WTC11 (cell line): Measurements from ENCODE around the gene CLDN6. TPM values are rescaled to one million over a fixed set of nuclear protein-coding genes. Genes with fewer than 3 reads are reported as not detected.
A peak's percentile ranks its signal among the peaks of the same experiment; 100 is the strongest.

Experiments used
- ATF6 ChIP-seq: sonication (generic); formaldehyde crosslinking; IDR thresholded peaks from 2 replicates; pipeline ENCODE4 v1.8.1; 2023; ENCODE audit warnings: mild to moderate bottlenecking, missing genetic modification reagents
- E2F5 ChIP-seq: sonication (generic); formaldehyde crosslinking; IDR thresholded peaks from 2 replicates; pipeline ENCODE4 v1.8.1; 2022; ENCODE audit warnings: mild to moderate bottlenecking, moderate library complexity, missing genetic modification reagents
- ESRRA ChIP-seq: sonication (generic); formaldehyde crosslinking; IDR thresholded peaks from 2 replicates; pipeline ENCODE4 v1.8.1; 2022; ENCODE audit warnings: mild to moderate bottlenecking, missing genetic modification reagents, borderline replicate concordance
- ETV6 ChIP-seq: sonication (generic); formaldehyde crosslinking; IDR thresholded peaks from 2 replicates; pipeline ENCODE4 v1.8.1; 2022; ENCODE audit warnings: mild to moderate bottlenecking, missing genetic modification reagents
- FOXP1 ChIP-seq: sonication (generic); formaldehyde crosslinking; IDR thresholded peaks from 2 replicates; pipeline ENCODE4 v1.8.0; 2022; ENCODE audit warnings: missing genetic modification reagents, mild to moderate bottlenecking, moderate library complexity, borderline replicate concordance
- JAZF1 ChIP-seq: fragments of 250-450 bp; sonication (Bioruptor Pico); IDR thresholded peaks from 2 replicates; pipeline ENCODE4 v1.9.0; 2021; ENCODE audit warnings: moderate library complexity, mild to moderate bottlenecking, inconsistent platforms
- JUN ChIP-seq: sonication (generic); formaldehyde crosslinking; IDR thresholded peaks from 2 replicates; pipeline ENCODE4 v1.8.0; 2023; ENCODE audit warnings: mild to moderate bottlenecking, missing genetic modification reagents
- MYBL2 ChIP-seq: sonication (generic); formaldehyde crosslinking; IDR thresholded peaks from 2 replicates; pipeline ENCODE4 v1.8.1; 2023; ENCODE audit warnings: mild to moderate bottlenecking, moderate library complexity, missing genetic modification reagents
- NFYB ChIP-seq: sonication (generic); formaldehyde crosslinking; conservative IDR thresholded peaks from 2 replicates; pipeline ENCODE4 v1.8.0; 2022; ENCODE audit warnings: low read depth, missing genetic modification reagents
- NR2C2 ChIP-seq: sonication (generic); formaldehyde crosslinking; IDR thresholded peaks from 2 replicates; pipeline ENCODE4 v1.8.0; 2022; ENCODE audit warnings: mild to moderate bottlenecking, missing genetic modification reagents
- RORB ChIP-seq: fragments of 250-450 bp; sonication (Bioruptor Pico); IDR thresholded peaks from 2 replicates; pipeline ENCODE4 v1.9.0; 2021; ENCODE audit warnings: mild to moderate bottlenecking
- TCF7 ChIP-seq: sonication (generic); formaldehyde crosslinking; IDR thresholded peaks from 2 replicates; pipeline ENCODE4 v1.8.0; 2022; ENCODE audit warnings: mild to moderate bottlenecking, low read depth, missing genetic modification reagents, moderate library complexity
- TEAD1 ChIP-seq: sonication (generic); formaldehyde crosslinking; IDR thresholded peaks from 2 replicates; pipeline ENCODE4 v1.8.0; 2022; ENCODE audit warnings: mild to moderate bottlenecking, missing genetic modification reagents
- ZBTB21 ChIP-seq: sonication (generic); formaldehyde crosslinking; IDR thresholded peaks from 2 replicates; pipeline ENCODE4 v1.8.1; 2023; ENCODE audit warnings: mild to moderate bottlenecking, missing genetic modification reagents, borderline replicate concordance
- ZMAT4 ChIP-seq: fragments of 250-450 bp; sonication (Bioruptor Pico); IDR thresholded peaks from 2 replicates; pipeline ENCODE4 v1.9.0; 2021; ENCODE audit warnings: mild to moderate bottlenecking
- ZNF121 ChIP-seq: sonication (generic); formaldehyde crosslinking; IDR thresholded peaks from 2 replicates; pipeline ENCODE4 v1.8.0; 2023; ENCODE audit warnings: missing genetic modification reagents
- total RNA-seq: library from RNA; stranded (reverse); gene quantifications from 3 replicates; pipeline ENCODE4 v1.2.3, GENCODE V29; 2021
- TF ChIP-seq, protein P1 (sequence below): sonication (generic); formaldehyde crosslinking; IDR thresholded peaks from 2 replicates; pipeline ENCODE4 v1.8.0; 2023; ENCODE audit warnings: mild to moderate bottlenecking, missing genetic modification reagents
- TF ChIP-seq, protein P2 (sequence below): fragments of 250-450 bp; sonication (Bioruptor Pico); IDR thresholded peaks from 2 replicates; pipeline ENCODE4 v1.9.0; 2021; ENCODE audit warnings: mild to moderate bottlenecking, borderline replicate concordance
- TF ChIP-seq, protein P3 (sequence below): sonication (generic); formaldehyde crosslinking; IDR thresholded peaks from 2 replicates; pipeline ENCODE4 v1.8.1; 2022; ENCODE audit warnings: low read depth, missing genetic modification reagents, borderline replicate concordance
- TF ChIP-seq, protein P4 (sequence below): sonication (generic); formaldehyde crosslinking; IDR thresholded peaks from 2 replicates; pipeline ENCODE4 v1.8.1; 2023; ENCODE audit warnings: mild to moderate bottlenecking, moderate library complexity, missing genetic modification reagents
- TF ChIP-seq, protein P5 (sequence below): sonication (generic); formaldehyde crosslinking; IDR thresholded peaks from 2 replicates; pipeline ENCODE4 v1.8.1; 2023; ENCODE audit warnings: mild to moderate bottlenecking, missing genetic modification reagents, moderate library complexity
- TF ChIP-seq, protein P6 (sequence below): sonication (generic); formaldehyde crosslinking; IDR thresholded peaks from 2 replicates; pipeline ENCODE4 v1.8.0; 2023; ENCODE audit warnings: missing genetic modification reagents
- TF ChIP-seq, protein P7 (sequence below): sonication (generic); formaldehyde crosslinking; conservative IDR thresholded peaks from 2 replicates; pipeline ENCODE4 v1.8.1; 2022; ENCODE audit warnings: mild to moderate bottlenecking, missing genetic modification reagents

Gene CLDN6
- total RNA-seq, 1 experiment from 2014 or later = 746 TPM

- TF ChIP-seq, protein P1, sequence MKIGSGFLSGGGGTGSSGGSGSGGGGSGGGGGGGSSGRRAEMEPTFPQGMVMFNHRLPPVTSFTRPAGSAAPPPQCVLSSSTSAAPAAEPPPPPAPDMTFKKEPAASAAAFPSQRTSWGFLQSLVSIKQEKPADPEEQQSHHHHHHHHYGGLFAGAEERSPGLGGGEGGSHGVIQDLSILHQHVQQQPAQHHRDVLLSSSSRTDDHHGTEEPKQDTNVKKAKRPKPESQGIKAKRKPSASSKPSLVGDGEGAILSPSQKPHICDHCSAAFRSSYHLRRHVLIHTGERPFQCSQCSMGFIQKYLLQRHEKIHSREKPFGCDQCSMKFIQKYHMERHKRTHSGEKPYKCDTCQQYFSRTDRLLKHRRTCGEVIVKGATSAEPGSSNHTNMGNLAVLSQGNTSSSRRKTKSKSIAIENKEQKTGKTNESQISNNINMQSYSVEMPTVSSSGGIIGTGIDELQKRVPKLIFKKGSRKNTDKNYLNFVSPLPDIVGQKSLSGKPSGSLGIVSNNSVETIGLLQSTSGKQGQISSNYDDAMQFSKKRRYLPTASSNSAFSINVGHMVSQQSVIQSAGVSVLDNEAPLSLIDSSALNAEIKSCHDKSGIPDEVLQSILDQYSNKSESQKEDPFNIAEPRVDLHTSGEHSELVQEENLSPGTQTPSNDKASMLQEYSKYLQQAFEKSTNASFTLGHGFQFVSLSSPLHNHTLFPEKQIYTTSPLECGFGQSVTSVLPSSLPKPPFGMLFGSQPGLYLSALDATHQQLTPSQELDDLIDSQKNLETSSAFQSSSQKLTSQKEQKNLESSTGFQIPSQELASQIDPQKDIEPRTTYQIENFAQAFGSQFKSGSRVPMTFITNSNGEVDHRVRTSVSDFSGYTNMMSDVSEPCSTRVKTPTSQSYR (CRISPR knock-in tag) = no peak
- TF ChIP-seq TEAD1 (CRISPR knock-in tag) (no peak), NR2C2 (CRISPR knock-in tag) (no peak), NFYB (CRISPR knock-in tag) (no peak), ZBTB21 (no peak), ESRRA (no peak), E2F5 (CRISPR knock-in tag) (no peak), ZMAT4 (no peak), JUN (CRISPR knock-in tag) (no peak), RORB (CRISPR knock-in tag) (no peak), JAZF1 (CRISPR knock-in tag) (no peak), ATF6 (CRISPR knock-in tag) (no peak), FOXP1 (CRISPR knock-in tag) (no peak), ETV6 (CRISPR knock-in tag) (no peak), TCF7 (no peak), MYBL2 (CRISPR knock-in tag) (no peak), ZNF121 (CRISPR knock-in tag) (no peak)
- TF ChIP-seq, protein P2, sequence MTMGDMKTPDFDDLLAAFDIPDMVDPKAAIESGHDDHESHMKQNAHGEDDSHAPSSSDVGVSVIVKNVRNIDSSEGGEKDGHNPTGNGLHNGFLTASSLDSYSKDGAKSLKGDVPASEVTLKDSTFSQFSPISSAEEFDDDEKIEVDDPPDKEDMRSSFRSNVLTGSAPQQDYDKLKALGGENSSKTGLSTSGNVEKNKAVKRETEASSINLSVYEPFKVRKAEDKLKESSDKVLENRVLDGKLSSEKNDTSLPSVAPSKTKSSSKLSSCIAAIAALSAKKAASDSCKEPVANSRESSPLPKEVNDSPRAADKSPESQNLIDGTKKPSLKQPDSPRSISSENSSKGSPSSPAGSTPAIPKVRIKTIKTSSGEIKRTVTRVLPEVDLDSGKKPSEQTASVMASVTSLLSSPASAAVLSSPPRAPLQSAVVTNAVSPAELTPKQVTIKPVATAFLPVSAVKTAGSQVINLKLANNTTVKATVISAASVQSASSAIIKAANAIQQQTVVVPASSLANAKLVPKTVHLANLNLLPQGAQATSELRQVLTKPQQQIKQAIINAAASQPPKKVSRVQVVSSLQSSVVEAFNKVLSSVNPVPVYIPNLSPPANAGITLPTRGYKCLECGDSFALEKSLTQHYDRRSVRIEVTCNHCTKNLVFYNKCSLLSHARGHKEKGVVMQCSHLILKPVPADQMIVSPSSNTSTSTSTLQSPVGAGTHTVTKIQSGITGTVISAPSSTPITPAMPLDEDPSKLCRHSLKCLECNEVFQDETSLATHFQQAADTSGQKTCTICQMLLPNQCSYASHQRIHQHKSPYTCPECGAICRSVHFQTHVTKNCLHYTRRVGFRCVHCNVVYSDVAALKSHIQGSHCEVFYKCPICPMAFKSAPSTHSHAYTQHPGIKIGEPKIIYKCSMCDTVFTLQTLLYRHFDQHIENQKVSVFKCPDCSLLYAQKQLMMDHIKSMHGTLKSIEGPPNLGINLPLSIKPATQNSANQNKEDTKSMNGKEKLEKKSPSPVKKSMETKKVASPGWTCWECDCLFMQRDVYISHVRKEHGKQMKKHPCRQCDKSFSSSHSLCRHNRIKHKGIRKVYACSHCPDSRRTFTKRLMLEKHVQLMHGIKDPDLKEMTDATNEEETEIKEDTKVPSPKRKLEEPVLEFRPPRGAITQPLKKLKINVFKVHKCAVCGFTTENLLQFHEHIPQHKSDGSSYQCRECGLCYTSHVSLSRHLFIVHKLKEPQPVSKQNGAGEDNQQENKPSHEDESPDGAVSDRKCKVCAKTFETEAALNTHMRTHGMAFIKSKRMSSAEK = peak; percentile 78
- TF ChIP-seq, protein P3, sequence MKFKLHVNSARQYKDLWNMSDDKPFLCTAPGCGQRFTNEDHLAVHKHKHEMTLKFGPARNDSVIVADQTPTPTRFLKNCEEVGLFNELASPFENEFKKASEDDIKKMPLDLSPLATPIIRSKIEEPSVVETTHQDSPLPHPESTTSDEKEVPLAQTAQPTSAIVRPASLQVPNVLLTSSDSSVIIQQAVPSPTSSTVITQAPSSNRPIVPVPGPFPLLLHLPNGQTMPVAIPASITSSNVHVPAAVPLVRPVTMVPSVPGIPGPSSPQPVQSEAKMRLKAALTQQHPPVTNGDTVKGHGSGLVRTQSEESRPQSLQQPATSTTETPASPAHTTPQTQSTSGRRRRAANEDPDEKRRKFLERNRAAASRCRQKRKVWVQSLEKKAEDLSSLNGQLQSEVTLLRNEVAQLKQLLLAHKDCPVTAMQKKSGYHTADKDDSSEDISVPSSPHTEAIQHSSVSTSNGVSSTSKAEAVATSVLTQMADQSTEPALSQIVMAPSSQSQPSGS (CRISPR knock-in tag) = no peak
- TF ChIP-seq, protein P4, sequence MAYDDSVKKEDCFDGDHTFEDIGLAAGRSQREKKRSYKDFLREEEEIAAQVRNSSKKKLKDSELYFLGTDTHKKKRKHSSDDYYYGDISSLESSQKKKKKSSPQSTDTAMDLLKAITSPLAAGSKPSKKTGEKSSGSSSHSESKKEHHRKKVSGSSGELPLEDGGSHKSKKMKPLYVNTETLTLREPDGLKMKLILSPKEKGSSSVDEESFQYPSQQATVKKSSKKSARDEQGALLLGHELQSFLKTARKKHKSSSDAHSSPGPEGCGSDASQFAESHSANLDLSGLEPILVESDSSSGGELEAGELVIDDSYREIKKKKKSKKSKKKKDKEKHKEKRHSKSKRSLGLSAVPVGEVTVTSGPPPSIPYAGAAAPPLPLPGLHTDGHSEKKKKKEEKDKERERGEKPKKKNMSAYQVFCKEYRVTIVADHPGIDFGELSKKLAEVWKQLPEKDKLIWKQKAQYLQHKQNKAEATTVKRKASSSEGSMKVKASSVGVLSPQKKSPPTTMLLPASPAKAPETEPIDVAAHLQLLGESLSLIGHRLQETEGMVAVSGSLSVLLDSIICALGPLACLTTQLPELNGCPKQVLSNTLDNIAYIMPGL (CRISPR knock-in tag) = no peak
- TF ChIP-seq, protein P5, sequence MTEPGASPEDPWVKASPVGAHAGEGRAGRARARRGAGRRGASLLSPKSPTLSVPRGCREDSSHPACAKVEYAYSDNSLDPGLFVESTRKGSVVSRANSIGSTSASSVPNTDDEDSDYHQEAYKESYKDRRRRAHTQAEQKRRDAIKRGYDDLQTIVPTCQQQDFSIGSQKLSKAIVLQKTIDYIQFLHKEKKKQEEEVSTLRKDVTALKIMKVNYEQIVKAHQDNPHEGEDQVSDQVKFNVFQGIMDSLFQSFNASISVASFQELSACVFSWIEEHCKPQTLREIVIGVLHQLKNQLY = no peak
- TF ChIP-seq, protein P6, sequence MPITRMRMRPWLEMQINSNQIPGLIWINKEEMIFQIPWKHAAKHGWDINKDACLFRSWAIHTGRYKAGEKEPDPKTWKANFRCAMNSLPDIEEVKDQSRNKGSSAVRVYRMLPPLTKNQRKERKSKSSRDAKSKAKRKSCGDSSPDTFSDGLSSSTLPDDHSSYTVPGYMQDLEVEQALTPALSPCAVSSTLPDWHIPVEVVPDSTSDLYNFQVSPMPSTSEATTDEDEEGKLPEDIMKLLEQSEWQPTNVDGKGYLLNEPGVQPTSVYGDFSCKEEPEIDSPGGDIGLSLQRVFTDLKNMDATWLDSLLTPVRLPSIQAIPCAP (CRISPR knock-in tag) = no peak
- TF ChIP-seq, protein P7, sequence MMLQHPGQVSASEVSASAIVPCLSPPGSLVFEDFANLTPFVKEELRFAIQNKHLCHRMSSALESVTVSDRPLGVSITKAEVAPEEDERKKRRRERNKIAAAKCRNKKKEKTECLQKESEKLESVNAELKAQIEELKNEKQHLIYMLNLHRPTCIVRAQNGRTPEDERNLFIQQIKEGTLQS (CRISPR knock-in tag) = no peak
These were observed 3.8 kb downstream of the CLDN6 start (continued) for GRCh38 chr16:3013998-3014690.
